GM19468 (cell line): Measurements from ENCODE around the gene RASGEF1C.
A peak's percentile ranks its signal among the peaks of the same experiment; 100 is the strongest.

ENCODE experiments used
- ATAC-seq: cut with Tn5 transposase; IDR thresholded peaks from one replicate; pipeline ENCODE4 v1.9.1; 2021; ENCODE audit warnings: mild to moderate bottlenecking, moderate library complexity, moderate number of reproducible peaks; ENCODE audit not compliant: unreplicated experiment; ENCODE audit errors: extremely low read depth

RASGEF1C gene

GRCh38 chr5:180072556-180072955, 136.5 kb downstream of the RASGEF1C start:
- ATAC-seq: no peak

GRCh38 chr5:180072256-180072548, 136.8 kb downstream of the RASGEF1C start:
- ATAC-seq: no peak

DNA sequence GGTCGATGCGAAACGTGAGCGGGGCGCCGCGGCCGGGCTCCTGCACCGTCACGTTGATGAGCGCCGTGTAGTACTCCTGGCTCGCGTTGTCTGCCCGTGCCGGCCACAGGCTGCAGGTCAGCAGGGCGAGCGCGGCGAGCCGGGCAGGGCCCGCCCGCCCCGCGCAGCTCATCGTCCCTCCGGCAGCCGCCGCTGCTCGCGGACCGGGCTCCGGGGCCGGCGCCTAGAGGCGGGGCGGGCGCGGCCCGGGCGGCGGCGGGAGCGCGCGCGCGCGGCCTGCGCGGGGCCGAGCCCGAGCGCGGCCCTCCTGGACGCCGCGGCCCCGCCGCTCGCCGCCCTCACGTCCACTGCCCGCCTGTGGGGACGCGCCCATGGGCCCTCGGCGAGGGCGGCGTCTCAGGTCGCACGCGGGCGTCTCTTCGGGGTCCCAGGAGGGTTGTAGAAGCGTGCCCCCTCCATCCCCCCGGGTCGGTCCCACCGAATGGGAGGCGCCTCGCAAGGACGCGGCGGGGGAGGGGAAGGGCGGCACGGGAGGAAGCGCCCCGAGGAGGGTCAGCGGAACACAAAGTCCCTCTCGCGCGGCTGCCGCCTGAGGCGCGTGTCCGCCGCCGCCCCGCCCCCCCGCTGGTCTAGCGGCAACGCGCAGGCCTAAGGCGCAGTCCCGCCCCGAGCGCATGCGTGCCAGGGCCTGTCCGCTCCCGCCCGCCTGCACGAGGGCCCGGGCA, 137.3 kb downstream of the RASGEF1C start, which contains the start of gene RNF130:
Gene RNF130 (minus strand): TSS at position 229 of the 725 bp plus-strand sequence. CDS start 57 bp downstream, at position 172.
- peak; percentile 23 for ATAC-seq

DNA sequence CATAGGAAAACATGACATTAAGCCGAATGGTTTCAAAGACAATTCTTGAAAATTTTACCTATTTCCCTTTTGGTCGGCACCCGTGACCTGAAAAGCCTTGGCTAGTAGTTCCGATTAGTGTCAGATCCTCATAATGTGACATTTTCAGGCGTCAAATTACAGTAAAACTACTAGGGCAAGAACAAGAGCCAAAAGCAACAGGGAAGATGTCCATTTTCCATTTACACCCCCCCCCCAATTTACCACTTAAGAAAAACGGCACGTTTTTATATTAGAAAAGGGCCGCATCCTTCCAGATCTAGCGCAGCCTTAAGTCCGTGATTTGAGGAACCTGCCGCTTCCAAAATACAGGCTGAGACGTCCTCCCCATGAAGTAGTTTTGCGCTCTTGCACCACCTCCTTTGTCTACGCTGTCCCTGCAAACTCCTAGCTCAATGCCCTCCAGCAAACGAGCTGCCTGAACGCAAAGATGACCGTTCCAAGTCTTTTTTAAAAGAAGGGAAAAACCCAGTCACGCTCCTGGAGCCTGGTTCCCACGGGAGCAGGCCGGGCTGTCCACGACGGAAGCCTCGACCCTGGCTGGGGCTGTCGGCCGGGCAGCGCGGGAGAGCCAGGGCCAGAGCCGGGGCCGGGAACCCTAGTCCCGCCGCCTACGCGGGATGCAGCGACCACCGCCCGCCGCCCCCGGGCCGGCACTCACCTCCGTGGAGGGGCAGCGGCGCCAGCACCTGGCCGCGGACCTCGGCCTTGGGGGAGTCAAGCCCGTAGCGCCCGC, 138.1 kb downstream of the RASGEF1C start:
- no peak for ATAC-seq

DNA sequence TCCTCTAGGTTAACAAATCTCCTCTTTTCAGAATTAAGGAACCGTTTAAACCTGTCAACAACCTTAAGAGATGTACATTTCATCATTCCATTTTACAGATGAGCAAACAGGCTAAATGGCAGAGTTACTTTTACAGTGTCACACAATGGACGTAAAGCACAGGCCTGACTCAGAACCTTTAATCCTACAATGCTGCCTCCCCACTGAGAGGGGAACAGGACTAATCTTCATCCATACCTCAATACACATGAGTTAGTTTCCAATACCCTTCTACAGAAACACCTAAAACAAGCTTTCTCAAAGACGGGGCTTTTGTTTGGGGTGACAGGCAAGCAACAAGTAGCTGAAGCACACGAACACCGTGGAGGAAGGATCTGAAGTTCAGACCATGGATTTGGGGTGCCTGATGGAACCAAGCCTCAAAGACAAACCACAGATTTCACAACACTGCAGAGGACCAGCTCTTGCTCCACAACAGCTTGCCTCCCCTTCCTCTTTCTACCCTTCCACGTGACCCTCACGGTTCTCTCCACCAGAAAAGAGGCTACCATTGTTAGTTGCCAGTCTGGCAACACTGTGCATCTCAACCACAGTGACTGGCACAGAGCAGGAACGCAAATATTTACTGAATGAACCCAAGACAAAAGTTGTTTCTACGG, 139.3 kb downstream of the RASGEF1C start:
- ATAC-seq: no peak

- no peak for ATAC-seq
Measured at GRCh38 chr5:180068519-180069090, 140.4 kb downstream of the RASGEF1C start.

DNA sequence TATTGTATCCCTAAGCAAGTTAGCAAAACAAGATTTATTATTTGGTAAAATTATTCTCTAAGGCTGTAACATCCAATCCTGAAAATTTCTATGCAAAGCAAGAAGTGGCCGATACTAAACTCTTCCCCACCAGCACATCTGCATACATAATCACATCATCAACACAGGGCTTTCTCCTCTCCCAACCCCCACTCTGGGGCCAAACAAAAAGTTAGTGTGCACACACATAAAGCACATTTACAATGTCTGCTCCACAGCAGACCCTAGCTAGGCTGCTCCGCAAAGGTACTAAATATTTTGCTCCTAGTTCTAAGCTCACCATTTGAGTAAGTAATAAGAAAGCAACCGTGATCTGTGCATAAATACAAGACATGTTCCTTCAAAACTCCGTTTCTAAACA, 141.0 kb downstream of the RASGEF1C start:
- no peak for ATAC-seq

DNA sequence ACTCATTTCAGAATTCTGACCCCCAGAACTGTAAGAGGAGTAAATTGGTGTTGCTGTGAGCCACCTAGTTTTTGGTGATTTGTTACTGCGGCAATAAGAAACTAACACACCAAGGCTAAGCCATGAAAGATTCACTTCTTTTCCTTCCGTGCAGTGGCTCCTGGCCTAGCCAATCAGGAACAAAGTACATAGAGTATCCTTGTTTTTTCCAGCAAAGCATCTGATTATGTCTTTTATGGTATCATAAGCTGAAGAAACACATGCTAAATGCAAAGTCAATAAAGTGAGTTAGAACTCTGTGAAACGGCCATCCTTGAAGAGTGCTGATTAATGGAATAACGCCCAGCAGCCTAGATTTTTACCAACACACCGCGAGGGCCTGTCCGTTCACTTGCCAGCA, 148.8 kb downstream of the RASGEF1C start:
- ATAC-seq: no peak

- ATAC-seq: no peak
Measured at GRCh38 chr5:180059326-180059725, 149.7 kb downstream of the RASGEF1C start.

DNA sequence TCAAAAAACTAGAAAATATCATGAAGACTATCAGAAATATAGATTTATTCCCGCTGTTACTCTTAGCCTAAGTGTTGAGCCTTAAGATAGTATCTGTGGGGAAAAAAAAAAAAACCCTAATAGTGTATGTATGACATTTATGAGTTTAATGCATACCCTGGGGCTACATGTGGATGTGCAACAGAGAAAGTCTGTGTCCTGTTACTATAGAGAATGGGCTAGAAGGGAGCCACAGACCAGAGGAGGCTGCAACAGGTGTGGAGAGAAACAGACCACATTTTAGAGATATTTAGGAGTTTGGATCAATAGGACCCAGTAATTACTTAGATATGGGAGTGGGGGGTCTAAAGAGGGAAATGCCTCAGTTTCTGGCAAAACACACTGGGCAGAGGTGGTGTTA, 152.9 kb downstream of the RASGEF1C start:
- no peak for ATAC-seq

GRCh38 chr5:180054226-180054625, 154.8 kb downstream of the RASGEF1C start:
- no peak for ATAC-seq

DNA sequence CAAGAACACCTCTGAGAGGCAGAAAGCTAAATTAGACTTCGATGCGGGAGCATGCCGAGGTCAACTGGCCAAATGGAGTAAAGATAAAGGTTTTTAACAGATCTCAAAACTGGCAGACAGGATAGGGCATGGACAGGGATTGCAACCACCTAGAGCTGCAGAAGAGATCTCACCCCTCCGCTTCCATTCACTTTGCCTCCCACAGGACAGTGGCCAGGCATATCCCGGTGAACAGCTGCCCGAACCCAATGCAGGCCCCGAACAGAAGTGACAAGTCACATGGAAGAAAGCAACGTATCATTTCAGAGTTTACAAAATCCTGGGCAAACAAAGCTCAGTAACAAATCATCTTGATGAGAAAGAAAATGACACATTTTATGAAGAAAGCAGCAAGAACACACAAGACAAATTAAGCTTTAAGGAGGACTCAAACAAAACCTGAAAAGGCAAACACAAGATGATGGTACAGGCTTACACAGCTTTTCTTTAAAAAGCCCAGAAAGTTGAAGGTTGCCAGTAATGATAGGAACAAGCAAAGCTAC, 155.9 kb downstream of the RASGEF1C start:
- ATAC-seq: no peak

DNA sequence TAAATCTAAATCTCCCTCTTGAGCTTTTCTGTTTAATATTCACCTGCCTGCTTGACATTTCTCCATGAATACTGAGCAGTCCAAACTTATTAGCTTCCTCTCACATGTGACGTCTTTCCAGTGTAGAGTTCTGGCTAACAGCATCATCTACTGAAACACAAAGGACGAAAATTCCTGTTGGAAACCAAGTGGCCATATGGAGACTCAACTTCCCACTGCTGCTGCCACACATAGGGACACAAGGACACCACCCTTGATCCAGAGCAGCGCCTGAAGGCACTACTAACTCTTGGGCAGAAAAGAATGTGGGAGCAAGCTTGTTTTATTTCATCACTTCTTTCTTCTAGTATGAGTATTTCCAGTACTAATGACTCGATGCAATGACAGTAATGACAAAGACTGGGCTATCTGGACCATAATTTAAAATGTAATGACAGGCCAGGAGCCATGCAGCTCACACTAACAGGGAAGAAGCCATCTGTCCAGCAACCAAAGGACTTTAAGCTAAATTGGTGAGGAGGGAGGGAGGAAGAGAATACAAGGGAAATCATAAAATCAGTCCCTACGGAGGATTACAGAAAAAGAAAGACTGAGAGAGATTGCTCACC, 156.7 kb downstream of the RASGEF1C start:
- no peak for ATAC-seq
